Right ventricle myocardium superior (tissue), 1 donor: ENCODE data around the gene RGMB. TPM values are rescaled to one million over a fixed set of nuclear protein-coding genes. Genes with fewer than 3 reads are reported as not detected.

Experiments used
- ATAC-seq: fragments of 200-7000 bp; cut with Tn5 transposase; one replicate; pipeline ENCODE4 v1.9.1; 2020; ENCODE audit warnings: mild to moderate bottlenecking; ENCODE audit not compliant: poor library complexity
- DNase-seq: peaks from one replicate; pipeline ENCODE4 v3.0.0-alpha.2; 2020
- intact Hi-C: fragments of 100-400 bp; cut with DNase I; formaldehyde crosslinking; loops from one replicate; pipeline ENCODE4 v1.11.2; 2022
- total RNA-seq: library from RNA; stranded (reverse); fragmentation: NEBNext Ultra II Directional; extraction: Animal tissue kit (Norgen Biotek cat#: 25700); gene quantifications from one replicate; pipeline ENCODE4 v1.2.1, GENCODE V29; 2021
- donor health status: DM: no; HTN: yes; CAD: no; lungs with severe emphysema.

The RGMB gene
- total RNA-seq, 1 donor from 2014 or later, result 11.3 TPM

GRCh38 chr5:98798847-98799246 is 25.4 kb downstream of the RGMB start:
- DNase-seq (no peak), ATAC-seq (no peak)
- intact Hi-C loops, result no loop called here

DNA sequence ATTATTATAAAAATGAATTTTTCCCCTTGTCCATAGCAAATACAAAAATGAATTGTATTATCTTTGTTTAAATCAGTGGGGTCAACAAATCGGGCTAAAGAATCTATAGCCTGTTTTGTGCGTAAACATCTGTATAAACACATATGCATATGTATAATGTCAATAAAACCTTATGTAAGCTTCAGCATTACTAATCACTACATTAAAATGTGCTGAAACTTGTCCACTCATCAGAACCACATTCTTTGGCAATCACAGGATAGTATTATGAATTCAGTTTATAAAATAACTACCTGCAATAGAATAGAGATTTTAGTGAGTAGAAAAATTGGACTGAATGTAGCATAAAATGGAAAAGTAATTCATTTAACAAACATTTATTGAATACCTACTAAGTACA is 30.6 kb downstream of the RGMB start:
- ATAC-seq (no peak), DNase-seq (no peak)
- intact Hi-C loops, result no loop called here

DNA sequence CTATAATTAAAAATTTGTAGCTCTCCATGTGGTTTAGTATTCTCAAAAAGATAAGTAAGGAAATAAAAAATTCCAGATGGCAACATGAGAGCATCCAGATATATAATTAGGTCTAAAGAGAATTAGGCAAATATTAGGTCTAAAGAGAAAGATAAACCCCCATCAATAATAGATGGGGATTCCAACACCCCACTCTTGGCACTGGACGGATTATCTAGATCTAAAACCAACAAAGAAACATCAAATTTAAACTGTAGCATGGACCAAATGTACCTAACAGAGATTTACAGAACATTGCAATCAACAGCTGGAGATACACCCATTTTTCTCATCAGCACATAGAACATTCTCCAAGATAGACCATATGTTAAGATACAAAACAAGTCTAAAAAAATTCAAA is 31.6 kb downstream of the RGMB start:
- ATAC-seq (no peak), DNase-seq (no peak)
- intact Hi-C loops, result no loop called here

DNA sequence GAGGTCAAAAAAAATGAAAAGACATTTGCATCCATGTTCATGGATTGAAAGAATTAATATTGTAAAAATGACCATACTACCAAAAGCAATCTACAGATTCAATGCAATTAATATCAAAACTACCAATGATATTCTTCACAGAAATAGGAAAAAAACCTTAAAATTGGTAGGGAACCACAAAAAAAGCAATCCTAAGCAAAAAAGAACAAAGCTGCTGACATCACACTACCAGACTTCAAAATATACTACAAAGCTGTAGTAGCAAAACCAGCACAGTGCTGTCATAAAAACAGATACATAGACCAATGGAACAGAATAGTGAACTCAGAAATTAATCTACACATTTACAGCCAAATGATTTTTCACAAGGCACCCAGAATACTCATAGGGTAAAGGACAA is 34.3 kb downstream of the RGMB start:
- DNase-seq (no peak), ATAC-seq (no peak)
- intact Hi-C loops, result no loop called here

DNA sequence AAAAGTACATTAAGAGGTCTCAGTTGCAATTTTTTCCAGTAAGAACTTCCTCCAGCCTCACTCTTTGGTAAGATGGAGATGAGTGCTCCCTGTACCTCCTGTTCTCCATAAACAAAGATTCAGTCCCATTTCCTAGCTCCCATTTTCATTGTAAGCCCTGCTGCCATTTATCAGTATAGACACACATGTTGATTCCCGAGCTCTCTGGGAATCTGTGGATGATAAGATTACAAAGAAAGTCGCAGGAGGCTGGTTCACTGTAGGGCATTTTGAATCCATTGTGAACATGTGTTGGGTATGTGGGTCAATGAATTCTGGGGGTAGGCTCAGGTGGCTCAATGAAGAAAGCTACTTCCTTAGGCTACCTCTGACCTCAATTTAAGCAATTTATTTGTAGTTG is 36.7 kb downstream of the RGMB start:
- intact Hi-C loops, result no loop called here
- DNase-seq (no peak), ATAC-seq (no peak)

- ATAC-seq (no peak), DNase-seq (no peak)
- intact Hi-C loops, result no loop called here
Observed at GRCh38 chr5:98813755-98814154, 40.3 kb downstream of the RGMB start.

GRCh38 chr5:98816582-98817222 is 43.2 kb downstream of the RGMB start:
- ATAC-seq, result no peak
- intact Hi-C loops, result no loop called here
- no peak for DNase-seq

DNA sequence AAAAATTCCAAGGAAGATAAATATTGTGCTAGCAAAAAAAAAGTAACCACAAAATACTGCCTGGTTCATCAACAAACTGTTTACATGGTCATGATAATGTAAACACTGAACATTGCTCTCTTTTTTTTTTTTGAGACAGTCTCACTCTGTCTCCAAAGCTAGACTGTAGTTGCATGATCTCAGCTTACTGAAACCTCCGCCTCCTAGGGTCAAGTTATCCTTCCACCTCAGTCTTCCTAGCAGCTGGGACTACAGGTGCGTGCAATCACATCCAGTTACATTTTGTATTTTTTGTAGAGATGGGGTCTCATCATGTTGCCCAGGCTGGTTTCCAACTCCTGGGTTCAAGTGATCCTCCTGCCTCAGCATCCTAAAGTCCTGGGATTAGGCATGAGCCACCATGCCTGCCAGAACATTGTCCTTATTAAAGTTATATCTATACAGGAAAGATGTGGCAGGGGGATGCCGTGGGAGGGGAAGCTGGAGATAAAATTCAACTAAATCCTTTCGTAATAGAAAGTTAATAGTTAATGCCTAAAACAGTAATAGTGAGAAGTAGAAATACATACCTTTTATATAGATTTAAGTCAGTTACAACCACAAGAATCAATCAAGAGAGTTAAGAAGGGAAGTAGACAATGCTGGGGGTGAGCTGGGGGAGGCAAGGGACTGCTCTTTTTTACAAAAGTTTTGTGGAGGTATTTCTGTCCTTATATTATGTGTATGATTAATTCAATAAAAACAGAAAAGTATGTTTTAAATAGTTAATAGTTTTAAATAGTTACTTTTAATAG is 52.3 kb downstream of the RGMB start:
- no peak for ATAC-seq
- no peak for DNase-seq
- intact Hi-C loops, result loop anchor here (5.0 kb wide), 1 partner anchor 1593 kb away; no protein-coding TSS in a partner anchor

DNA sequence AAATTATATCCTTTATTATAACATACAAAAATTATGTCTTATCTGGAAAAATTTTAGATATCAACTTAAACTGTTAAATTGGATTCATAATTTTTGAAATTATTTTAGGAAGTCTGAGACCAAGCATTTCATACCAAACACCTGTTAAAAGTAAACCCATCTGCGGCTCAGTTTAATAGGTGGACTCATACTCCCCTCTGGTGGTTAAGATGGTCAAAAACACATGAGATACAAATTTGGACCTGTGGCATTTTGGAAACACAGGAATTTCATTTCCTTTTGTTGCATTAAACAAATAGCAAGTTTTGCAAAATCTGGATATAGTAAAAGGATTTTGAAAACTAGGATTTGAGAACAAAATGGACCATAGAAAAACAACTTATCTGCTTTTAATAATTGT is 53.7 kb downstream of the RGMB start:
- intact Hi-C loops, result loop anchor here (5.0 kb wide), 1 partner anchor 1595 kb away; no protein-coding TSS in a partner anchor
- DNase-seq (no peak), ATAC-seq (no peak)

DNA sequence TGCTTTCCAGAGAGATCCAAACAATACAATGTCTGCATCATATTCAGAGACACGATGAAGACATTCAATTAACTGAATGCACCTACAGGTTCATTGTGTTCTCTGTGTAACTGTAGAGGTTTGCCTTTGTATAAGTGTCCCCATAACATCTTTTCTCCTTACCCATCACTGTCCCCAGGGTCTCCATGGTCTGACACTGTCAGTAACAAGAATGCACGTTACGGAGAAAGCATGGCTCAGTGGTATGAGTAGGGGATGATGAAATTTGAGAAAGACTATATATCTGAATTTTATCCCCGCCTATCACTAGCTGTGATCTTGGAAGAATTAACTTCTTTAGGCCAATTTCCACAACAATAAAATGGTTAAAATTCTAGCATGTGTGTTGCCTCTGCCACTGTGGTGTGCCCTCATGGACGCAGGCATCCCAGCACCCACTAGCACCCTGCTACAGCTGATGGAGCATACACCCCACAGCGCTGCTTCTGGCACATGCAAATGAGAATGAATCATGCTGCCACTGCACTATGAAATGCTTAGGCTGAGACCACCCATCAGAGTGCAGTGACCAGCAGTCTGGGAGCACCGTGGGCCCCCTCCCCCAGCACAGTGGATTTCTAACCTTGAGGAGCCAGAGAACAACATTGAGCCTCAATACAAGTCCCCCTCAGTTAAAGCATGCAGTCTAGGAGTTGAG is 54.3 kb downstream of the RGMB start:
- ATAC-seq, result no peak
- intact Hi-C loops, result loop anchor here (5.0 kb wide), 1 partner anchor 1595 kb away; no protein-coding TSS in a partner anchor
- DNase-seq, result no peak

- DNase-seq (no peak), ATAC-seq (no peak)
- intact Hi-C loops, result no loop called here
Observed at GRCh38 chr5:98836175-98836574, 62.7 kb downstream of the RGMB start.

DNA sequence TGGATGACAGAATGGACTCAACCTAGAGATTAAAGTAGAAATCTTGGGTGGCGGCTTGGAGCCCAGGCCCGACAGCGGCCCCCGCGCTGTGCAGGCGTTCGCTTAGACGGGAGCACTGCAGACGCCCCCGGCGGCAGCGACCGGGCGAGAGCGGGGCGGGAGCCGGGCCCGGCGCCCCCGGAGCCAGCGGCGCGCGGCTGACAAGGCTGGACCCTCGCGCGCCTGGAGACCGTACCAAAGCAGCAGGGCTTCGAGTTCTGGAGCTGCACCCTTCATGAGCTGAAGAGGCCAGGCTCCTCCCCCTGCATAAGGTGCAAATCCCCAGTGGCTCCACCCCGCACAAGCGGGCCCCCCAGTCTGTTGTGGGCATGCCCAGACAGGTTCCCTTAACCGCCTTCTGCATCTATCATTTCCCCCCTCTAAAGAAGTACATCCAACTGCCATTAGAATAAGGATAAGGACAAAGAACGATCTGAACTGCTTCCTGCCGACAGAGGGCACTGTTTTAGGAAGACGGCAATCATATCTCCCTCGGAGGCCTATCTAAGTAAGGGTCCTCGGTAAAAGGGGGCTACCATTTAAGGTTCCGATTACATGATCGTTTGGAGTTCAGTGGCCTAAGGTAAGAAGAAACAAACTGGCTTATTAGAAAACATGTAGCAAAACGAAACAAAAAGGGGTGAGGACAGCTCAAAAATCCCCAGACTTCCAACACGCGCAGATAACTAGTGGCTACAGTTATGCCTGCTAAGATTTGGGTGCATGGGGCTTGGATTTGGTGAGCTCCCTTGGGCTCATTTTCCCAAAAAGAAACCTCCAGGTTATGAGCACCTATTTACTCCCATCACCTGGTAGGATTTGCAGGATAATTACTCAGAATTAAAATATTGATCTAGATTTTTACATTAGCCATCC is 66.3 kb downstream of the RGMB start:
- ATAC-seq (peak; percentile 48), DNase-seq (no peak)
- intact Hi-C loops, result no loop called here

GRCh38 chr5:98840946-98841345 is 67.5 kb downstream of the RGMB start:
- intact Hi-C loops, result no loop called here
- DNase-seq, result no peak
- ATAC-seq, result no peak

DNA sequence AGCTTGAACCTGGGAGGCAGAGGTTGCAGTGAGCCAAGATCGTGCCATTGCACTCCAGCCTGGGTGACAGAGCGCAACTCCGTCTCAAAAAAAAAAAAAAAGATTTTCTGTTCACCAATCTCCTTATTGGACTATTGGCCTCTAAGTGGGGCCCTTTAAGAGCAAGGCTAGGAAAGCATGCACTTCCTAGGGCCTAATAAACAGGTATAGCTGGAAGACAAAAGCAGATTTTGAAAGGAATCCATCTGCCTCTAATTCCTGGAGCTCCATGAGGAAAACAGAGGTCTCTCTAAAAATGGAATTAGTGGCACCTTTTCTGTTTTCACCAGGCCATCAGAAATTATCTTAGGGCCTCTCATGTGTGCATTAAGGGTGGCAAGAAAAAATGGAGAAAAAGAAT is 70.0 kb downstream of the RGMB start:
- intact Hi-C loops, result no loop called here
- ATAC-seq (no peak), DNase-seq (no peak)

DNA sequence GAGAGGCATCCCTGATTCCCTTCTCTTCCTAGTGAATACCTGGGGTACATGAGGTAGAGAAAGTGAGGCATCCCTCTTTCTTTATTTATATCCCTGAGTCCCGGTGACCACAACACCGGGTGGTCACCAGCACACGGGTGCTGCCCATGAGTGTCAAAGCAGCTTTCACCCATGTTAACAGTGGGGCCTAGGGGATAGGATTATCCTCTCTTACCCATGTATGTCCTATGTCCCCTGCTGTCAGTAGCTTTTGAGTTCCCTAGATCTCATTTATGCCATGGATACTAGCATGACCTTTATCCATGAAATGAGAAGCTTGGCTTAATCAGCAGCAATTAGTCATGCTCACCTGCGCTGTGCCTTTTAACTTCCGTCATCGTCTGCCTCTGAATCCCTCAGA is 71.4 kb downstream of the RGMB start:
- DNase-seq (no peak), ATAC-seq (no peak)
- intact Hi-C loops, result no loop called here

GRCh38 chr5:98845878-98846277 is 72.4 kb downstream of the RGMB start:
- no peak for DNase-seq

More at GRCh38 chr5:98845878-98846277, 72.4 kb downstream of the RGMB start:
- ATAC-seq, result no peak
- intact Hi-C loops, result no loop called here
